Stimulated activated CD8-positive, alpha-beta memory T cell treated with anti-CD3 and anti-CD28 coated beads, Interleukin-4, amount 100 ng/mL, for 24 hours (primary cell): ENCODE data around the gene CTSH.
"Not testable (repeated sequence)": the region's sequence is repeated elsewhere in the genome, so short reads cannot be mapped to it uniquely, and the experiment has no call there.

ENCODE experiments used
- DNase-seq: peaks from one replicate; pipeline ENCODE4 v3.0.0-alpha.2; 2020; ENCODE audit warnings: low read depth

CTSH gene

GRCh38 chr15:78921940-78922339 is 22.9 kb downstream of the CTSH start:
- DNase-seq, result no peak

GRCh38 chr15:78921517-78921916 is 23.3 kb downstream of the CTSH start:
- DNase-seq, result no peak

GRCh38 chr15:78917888-78918287 is 27.0 kb downstream of the CTSH start:
- no peak for DNase-seq

- DNase-seq, result no peak
Measured at GRCh38 chr15:78916088-78916487, 28.8 kb downstream of the CTSH start.

- DNase-seq, result no peak
Measured at GRCh38 chr15:78915341-78916087, 29.3 kb downstream of the CTSH start.

- DNase-seq, result no peak
Measured at GRCh38 chr15:78914027-78914764, 30.6 kb downstream of the CTSH start.

GRCh38 chr15:78913012-78913411 is 31.8 kb downstream of the CTSH start:
- no peak for DNase-seq

- no peak for DNase-seq
Measured at GRCh38 chr15:78912316-78912715, 32.5 kb downstream of the CTSH start.

GRCh38 chr15:78910271-78910670 is 34.6 kb downstream of the CTSH start:
- DNase-seq, result no peak

GRCh38 chr15:78909791-78910228 is 35.0 kb downstream of the CTSH start:
- no peak for DNase-seq

GRCh38 chr15:78909160-78909695 is 35.6 kb downstream of the CTSH start:
- DNase-seq, result no peak

- no peak for DNase-seq
Measured at GRCh38 chr15:78907577-78907976, 37.3 kb downstream of the CTSH start.

GRCh38 chr15:78906316-78906620 is 38.6 kb downstream of the CTSH start:
- no peak for DNase-seq

GRCh38 chr15:78904599-78905358 is 40.1 kb downstream of the CTSH start:
- DNase-seq, result no peak

- DNase-seq, result not testable (repeated sequence)
Measured at GRCh38 chr15:78902281-78903032, 42.4 kb downstream of the CTSH start.

- DNase-seq, result not testable (repeated sequence)
Measured at GRCh38 chr15:78900819-78901533, 43.9 kb downstream of the CTSH start.

- DNase-seq, result no peak
Measured at GRCh38 chr15:78898540-78898939, 46.3 kb downstream of the CTSH start.

- no peak for DNase-seq
Measured at GRCh38 chr15:78895471-78895870, 49.4 kb downstream of the CTSH start.

- DNase-seq, result no peak
Measured at GRCh38 chr15:78893538-78893937, 51.3 kb downstream of the CTSH start.

GRCh38 chr15:78889000-78889399 is 55.8 kb downstream of the CTSH start:
- no peak for DNase-seq

- DNase-seq, result no peak
Measured at GRCh38 chr15:78881681-78882080, 63.2 kb downstream of the CTSH start.
